ENCODE measurements around the gene PUM2.

PUM2 gene

GRCh38 chr2:20393986-20394385, 43.3 kb upstream of the PUM2 start:
- CTCF ChIA-PET, result interaction anchor here (1.8 kb wide), 1 partner anchor 17 kb away, joined by 5 read pairs; no protein-coding TSS in a partner anchor
- TF ChIP-seq ELF4 (IDR thresholded peaks at IDR 0.05), result no peak
- no peak for TF ChIP-seq SP1 (IDR thresholded peaks at IDR 0.05)
- TF ChIP-seq HDGF (IDR thresholded peaks at IDR 0.05; ENCODE audit: borderline replicate concordance), result no peak
- TF ChIP-seq ARNT (IDR thresholded peaks at IDR 0.05), result no peak
- TF ChIP-seq TARDBP (IDR thresholded peaks at IDR 0.05), result no peak
- no peak for TF ChIP-seq NFRKB (IDR thresholded peaks at IDR 0.05)
- TF ChIP-seq FOXA1 (IDR thresholded peaks at IDR 0.05), result no peak
- DNase-seq (ENCODE audit: extremely low spot score), result no peak
- POLR2A ChIA-PET, result no interaction called here

- no peak for DNase-seq (ENCODE audit: extremely low spot score)
- POLR2A ChIA-PET, result no interaction called here
Observed at GRCh38 chr2:20391951-20392699, 41.5 kb upstream of the PUM2 start.

GRCh38 chr2:20390524-20391123, 40.0 kb upstream of the PUM2 start:
- no peak for DNase-seq (ENCODE audit: extremely low spot score)
- ChIA-PET CTCF (no interaction called here), POLR2A (interaction anchor here (1.3 kb wide), 1 partner anchor 57 kb away, joined by 5 read pairs; the partner anchor contains the start of gene RHOB)
- TF ChIP-seq SUZ12 (IDR thresholded peaks at IDR 0.05), result no peak
- TF ChIP-seq ELF4 (IDR thresholded peaks at IDR 0.05), result no peak
- no peak for TF ChIP-seq SP1 (IDR thresholded peaks at IDR 0.05)
- TF ChIP-seq NFRKB (IDR thresholded peaks at IDR 0.05), result no peak
- TF ChIP-seq TARDBP (IDR thresholded peaks at IDR 0.05), result no peak
- no peak for TF ChIP-seq PKNOX1 (IDR thresholded peaks at IDR 0.05)
- no peak for TF ChIP-seq ZNF384 (IDR thresholded peaks at IDR 0.05)
- TF ChIP-seq FOXA1 (IDR thresholded peaks at IDR 0.05), result no peak
- TF ChIP-seq LEF1 (IDR thresholded peaks at IDR 0.05; ENCODE audit: borderline replicate concordance), result no peak
- TF ChIP-seq FOXM1 (IDR thresholded peaks at IDR 0.05; ENCODE audit: borderline replicate concordance), result no peak

More at GRCh38 chr2:20391951-20392699, 41.5 kb upstream of the PUM2 start:
- CTCF ChIA-PET, result interaction anchor here (0.7 to 1.8 kb wide), 2 partner anchors 18 to 149 kb away, joined by 3 to 5 read pairs; no protein-coding TSS in a partner anchor
- TF ChIP-seq L3MBTL2 (conservative IDR thresholded peaks at IDR 0.05) (no peak), SUZ12 (IDR thresholded peaks at IDR 0.05) (no peak), BHLHE40 (IDR thresholded peaks at IDR 0.05; ENCODE audit: borderline replicate concordance) (no peak), ARNT (IDR thresholded peaks at IDR 0.05) (no peak), FOXA1 (IDR thresholded peaks at IDR 0.05) (no peak), NFRKB (IDR thresholded peaks at IDR 0.05) (no peak), CTBP1 (IDR thresholded peaks at IDR 0.05; ENCODE audit: borderline replicate concordance) (no peak), SP1 (IDR thresholded peaks at IDR 0.05) (no peak), PKNOX1 (IDR thresholded peaks at IDR 0.05) (no peak), HDGF (IDR thresholded peaks at IDR 0.05; ENCODE audit: borderline replicate concordance) (no peak), LEF1 (IDR thresholded peaks at IDR 0.05; ENCODE audit: borderline replicate concordance) (no peak), TARDBP (IDR thresholded peaks at IDR 0.05) (no peak), FOXK2 (IDR thresholded peaks at IDR 0.05) (no peak), ZNF384 (IDR thresholded peaks at IDR 0.05) (no peak), FOXM1 (IDR thresholded peaks at IDR 0.05; ENCODE audit: borderline replicate concordance) (no peak), ELF4 (IDR thresholded peaks at IDR 0.05) (no peak)

GRCh38 chr2:20384953-20385352, 34.3 kb upstream of the PUM2 start:
- TF ChIP-seq CTBP1 (IDR thresholded peaks at IDR 0.05; ENCODE audit: borderline replicate concordance), result no peak
- no peak for DNase-seq (ENCODE audit: extremely low spot score)
- POLR2A ChIA-PET, result interaction anchor here (1.3 kb wide), 1 partner anchor 65 kb away, joined by 4 read pairs; no protein-coding TSS in a partner anchor
- CTCF ChIA-PET, result no interaction called here

GRCh38 chr2:20382965-20383810, 32.5 kb upstream of the PUM2 start:
- no peak for TF ChIP-seq ELF4 (IDR thresholded peaks at IDR 0.05)
- no peak for TF ChIP-seq CTBP1 (IDR thresholded peaks at IDR 0.05; ENCODE audit: borderline replicate concordance)
- TF ChIP-seq TARDBP (IDR thresholded peaks at IDR 0.05), result no peak
- no peak for TF ChIP-seq L3MBTL2 (conservative IDR thresholded peaks at IDR 0.05)
- TF ChIP-seq BHLHE40 (IDR thresholded peaks at IDR 0.05; ENCODE audit: borderline replicate concordance), result no peak
- no peak for TF ChIP-seq ARNT (IDR thresholded peaks at IDR 0.05)
- no peak for TF ChIP-seq NFRKB (IDR thresholded peaks at IDR 0.05)
- no peak for TF ChIP-seq FOXM1 (IDR thresholded peaks at IDR 0.05; ENCODE audit: borderline replicate concordance)
- TF ChIP-seq ZNF384 (IDR thresholded peaks at IDR 0.05), result no peak
- ChIA-PET POLR2A (interaction anchor here (1.1 to 4.2 kb wide), 2 partner anchors 32 to 65 kb away, joined by 3 to 32 read pairs; partner anchors contain the start of gene RHOB), CTCF (interaction anchor here (0.6 kb wide), 2 partner anchors 22 to 203 kb away, joined by 3 read pairs; no protein-coding TSS in a partner anchor)
- no peak for DNase-seq (ENCODE audit: extremely low spot score)

GRCh38 chr2:20381457-20381856, 30.8 kb upstream of the PUM2 start:
- POLR2A ChIA-PET, result interaction anchor here (0.8 to 4.2 kb wide), 4 partner anchors 19 to 67 kb away, joined by 3 to 32 read pairs (median 4); partner anchors contain the start of gene RHOB
- TF ChIP-seq SUZ12 (IDR thresholded peaks at IDR 0.05) (no peak), HDGF (IDR thresholded peaks at IDR 0.05; ENCODE audit: borderline replicate concordance) (no peak), NFRKB (IDR thresholded peaks at IDR 0.05) (no peak), BHLHE40 (IDR thresholded peaks at IDR 0.05; ENCODE audit: borderline replicate concordance) (no peak), CTBP1 (IDR thresholded peaks at IDR 0.05; ENCODE audit: borderline replicate concordance) (no peak), PKNOX1 (IDR thresholded peaks at IDR 0.05) (no peak), FOXK2 (IDR thresholded peaks at IDR 0.05) (no peak)
- CTCF ChIA-PET, result interaction anchor here (0.6 to 1.4 kb wide), 3 partner anchors 15 to 63 kb away, joined by 3 to 5 read pairs (median 3); no protein-coding TSS in a partner anchor
- DNase-seq (ENCODE audit: extremely low spot score), result peak; percentile 61
